Measurements from ENCODE around the gene CTDSPL. TPM values are rescaled to one million over a fixed set of nuclear protein-coding genes. Genes with fewer than 3 reads are reported as not detected.

CTDSPL gene
- total and polyA plus RNA-seq, 2 of the 13 experiments (the other 11 are each of a cell fraction or from before 2014, with no cell fraction given), result 26.1 to 142 TPM

DNA sequence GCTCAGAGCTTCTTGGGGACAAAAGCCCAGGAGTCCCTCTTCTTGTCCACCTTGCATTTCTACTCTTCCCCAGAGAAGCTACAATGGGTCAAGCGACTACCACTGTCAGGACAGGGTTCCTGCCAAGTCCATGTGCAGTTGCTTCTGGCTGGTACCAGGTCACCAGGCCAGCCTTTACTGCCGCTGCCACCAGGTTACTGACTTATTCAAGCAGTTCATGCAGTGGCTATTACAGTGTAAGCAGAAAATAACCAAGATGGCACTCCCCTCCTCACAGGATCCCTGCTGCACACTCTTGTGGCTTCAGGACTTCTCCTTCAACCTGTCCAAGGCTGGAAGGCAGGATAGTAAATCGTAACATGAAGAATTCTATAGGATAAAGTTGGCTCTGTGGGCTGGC, 42.1 kb downstream of the CTDSPL start (continued):
- TF ChIP-seq, protein P1, sequence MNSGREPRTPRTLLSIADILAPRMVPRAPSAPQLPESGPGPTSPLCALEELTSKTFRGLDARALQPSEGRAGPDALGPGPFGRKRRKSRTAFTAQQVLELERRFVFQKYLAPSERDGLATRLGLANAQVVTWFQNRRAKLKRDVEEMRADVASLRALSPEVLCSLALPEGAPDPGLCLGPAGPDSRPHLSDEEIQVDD (CRISPR knock-in tag; IDR thresholded peaks at IDR 0.05; ENCODE audit: borderline replicate concordance), result no peak
- TF ChIP-seq HNRNPUL1 (IDR thresholded peaks at IDR 0.05; ENCODE audit: low read depth, low read length) (no peak), IRX3 (CRISPR knock-in tag; IDR thresholded peaks at IDR 0.05; ENCODE audit: borderline replicate concordance, low read depth) (no peak), ZNF460 (CRISPR knock-in tag; IDR thresholded peaks at IDR 0.05; ENCODE audit: borderline replicate concordance) (no peak), ZNF317 (CRISPR knock-in tag; IDR thresholded peaks at IDR 0.05) (no peak), ZNF383 (CRISPR knock-in tag; IDR thresholded peaks at IDR 0.05; ENCODE audit: borderline replicate concordance) (no peak), ZNF776 (CRISPR knock-in tag; IDR thresholded peaks at IDR 0.05) (no peak), GFI1 (CRISPR knock-in tag; IDR thresholded peaks at IDR 0.05; ENCODE audit: borderline replicate concordance) (peak; percentile 5; the same call in 1 of the 2 replicates), CCAR2 (optimal IDR thresholded peaks at IDR 0.05; ENCODE audit: low read depth, low read length) (no peak), GTF3A (CRISPR knock-in tag; conservative IDR thresholded peaks at IDR 0.05) (no peak), ZNF567 (CRISPR knock-in tag; IDR thresholded peaks at IDR 0.05; ENCODE audit: borderline replicate concordance) (no peak), MYC (CRISPR knock-in tag; IDR thresholded peaks at IDR 0.05; ENCODE audit: borderline replicate concordance) (no peak), HIVEP1 (CRISPR knock-in tag; IDR thresholded peaks at IDR 0.05) (no peak), KDM2A (CRISPR knock-in tag; IDR thresholded peaks at IDR 0.05; ENCODE audit: borderline replicate concordance, low read depth) (no peak), ZNF577 (CRISPR knock-in tag; IDR thresholded peaks at IDR 0.05; ENCODE audit: borderline replicate concordance, low read depth) (no peak), HDAC2 (CRISPR knock-in tag; IDR thresholded peaks at IDR 0.05) (peak; percentile 7; the same call in 1 of the 2 replicates)
- TF ChIP-seq, protein P2, sequence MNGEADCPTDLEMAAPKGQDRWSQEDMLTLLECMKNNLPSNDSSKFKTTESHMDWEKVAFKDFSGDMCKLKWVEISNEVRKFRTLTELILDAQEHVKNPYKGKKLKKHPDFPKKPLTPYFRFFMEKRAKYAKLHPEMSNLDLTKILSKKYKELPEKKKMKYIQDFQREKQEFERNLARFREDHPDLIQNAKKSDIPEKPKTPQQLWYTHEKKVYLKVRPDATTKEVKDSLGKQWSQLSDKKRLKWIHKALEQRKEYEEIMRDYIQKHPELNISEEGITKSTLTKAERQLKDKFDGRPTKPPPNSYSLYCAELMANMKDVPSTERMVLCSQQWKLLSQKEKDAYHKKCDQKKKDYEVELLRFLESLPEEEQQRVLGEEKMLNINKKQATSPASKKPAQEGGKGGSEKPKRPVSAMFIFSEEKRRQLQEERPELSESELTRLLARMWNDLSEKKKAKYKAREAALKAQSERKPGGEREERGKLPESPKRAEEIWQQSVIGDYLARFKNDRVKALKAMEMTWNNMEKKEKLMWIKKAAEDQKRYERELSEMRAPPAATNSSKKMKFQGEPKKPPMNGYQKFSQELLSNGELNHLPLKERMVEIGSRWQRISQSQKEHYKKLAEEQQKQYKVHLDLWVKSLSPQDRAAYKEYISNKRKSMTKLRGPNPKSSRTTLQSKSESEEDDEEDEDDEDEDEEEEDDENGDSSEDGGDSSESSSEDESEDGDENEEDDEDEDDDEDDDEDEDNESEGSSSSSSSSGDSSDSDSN (CRISPR knock-in tag; IDR thresholded peaks at IDR 0.05), result 0 out of 2 replicates have a peak, but pooled peaks have one; percentile 11

Measured in HepG2 (cell line).